Measurements from ENCODE around the gene CTLA4.

Gene CTLA4

GRCh38 chr2:203918264-203918663 lies 50.7 kb downstream of the CTLA4 start:
- CTCF ChIA-PET: interaction anchor here (1.0 kb wide), 1 partner anchor 13 kb away, joined by 4 read pairs; no protein-coding TSS in a partner anchor

DNA sequence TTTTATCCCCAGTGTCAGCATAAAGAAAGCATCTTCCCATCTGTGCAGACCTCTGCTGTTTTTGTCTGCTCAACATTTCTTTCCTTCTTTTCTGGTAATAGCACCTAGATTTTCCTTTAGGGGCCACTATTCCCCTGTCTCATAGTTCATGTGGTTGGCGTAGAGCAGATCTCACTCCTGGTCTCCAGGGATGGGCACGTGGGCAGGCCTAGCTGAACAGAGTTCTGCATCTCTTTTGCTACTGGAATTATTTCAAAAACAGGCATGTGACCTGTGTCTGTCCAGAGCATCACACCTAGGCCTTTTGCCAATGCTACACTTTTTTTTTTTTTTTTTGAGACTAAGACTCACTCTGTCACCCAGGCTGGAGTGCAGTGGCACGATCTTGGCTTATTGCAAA lies 51.3 kb downstream of the CTLA4 start:
- TF ChIP-seq, protein P1, sequence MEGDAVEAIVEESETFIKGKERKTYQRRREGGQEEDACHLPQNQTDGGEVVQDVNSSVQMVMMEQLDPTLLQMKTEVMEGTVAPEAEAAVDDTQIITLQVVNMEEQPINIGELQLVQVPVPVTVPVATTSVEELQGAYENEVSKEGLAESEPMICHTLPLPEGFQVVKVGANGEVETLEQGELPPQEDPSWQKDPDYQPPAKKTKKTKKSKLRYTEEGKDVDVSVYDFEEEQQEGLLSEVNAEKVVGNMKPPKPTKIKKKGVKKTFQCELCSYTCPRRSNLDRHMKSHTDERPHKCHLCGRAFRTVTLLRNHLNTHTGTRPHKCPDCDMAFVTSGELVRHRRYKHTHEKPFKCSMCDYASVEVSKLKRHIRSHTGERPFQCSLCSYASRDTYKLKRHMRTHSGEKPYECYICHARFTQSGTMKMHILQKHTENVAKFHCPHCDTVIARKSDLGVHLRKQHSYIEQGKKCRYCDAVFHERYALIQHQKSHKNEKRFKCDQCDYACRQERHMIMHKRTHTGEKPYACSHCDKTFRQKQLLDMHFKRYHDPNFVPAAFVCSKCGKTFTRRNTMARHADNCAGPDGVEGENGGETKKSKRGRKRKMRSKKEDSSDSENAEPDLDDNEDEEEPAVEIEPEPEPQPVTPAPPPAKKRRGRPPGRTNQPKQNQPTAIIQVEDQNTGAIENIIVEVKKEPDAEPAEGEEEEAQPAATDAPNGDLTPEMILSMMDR (IDR thresholded peaks at IDR 0.05; ENCODE audit: insufficient read depth, low read length, missing control alignments): no peak
- DNase-seq (ENCODE audit: low read depth, low spot score): no peak
- CTCF ChIA-PET: interaction anchor here (1.0 to 1.1 kb wide), 2 partner anchors 9 to 13 kb away, joined by 4 read pairs; no protein-coding TSS in a partner anchor
- no peak overlapping the region for H3K4me3 ChIP-seq (ENCODE audit: low read depth, low read length)
- POLR2A ChIA-PET: no interaction called here

More at GRCh38 chr2:203918264-203918663, 50.7 kb downstream of the CTLA4 start:
- no peak overlapping the region for H3K4me3 ChIP-seq (ENCODE audit: low read depth, low read length)
- POLR2A ChIA-PET: no interaction called here
- no peak for DNase-seq (ENCODE audit: low read depth, low spot score)
- TF ChIP-seq, protein P1 (IDR thresholded peaks at IDR 0.05; ENCODE audit: insufficient read depth, low read length, missing control alignments): no peak

All from AG04449 (cell line).